ENCODE measurements around the gene CSAG2. TPM values are rescaled to one million over a fixed set of nuclear protein-coding genes. Genes with fewer than 3 reads are reported as not detected.

CSAG2 gene, protein sequence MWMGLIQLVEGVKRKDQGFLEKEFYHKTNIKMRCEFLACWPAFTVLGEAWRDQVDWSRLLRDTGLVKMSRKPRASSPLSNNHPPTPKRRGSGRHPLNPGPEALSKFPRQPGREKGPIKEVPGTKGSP
- total RNA-seq = not detected in 2 replicates

DNA sequence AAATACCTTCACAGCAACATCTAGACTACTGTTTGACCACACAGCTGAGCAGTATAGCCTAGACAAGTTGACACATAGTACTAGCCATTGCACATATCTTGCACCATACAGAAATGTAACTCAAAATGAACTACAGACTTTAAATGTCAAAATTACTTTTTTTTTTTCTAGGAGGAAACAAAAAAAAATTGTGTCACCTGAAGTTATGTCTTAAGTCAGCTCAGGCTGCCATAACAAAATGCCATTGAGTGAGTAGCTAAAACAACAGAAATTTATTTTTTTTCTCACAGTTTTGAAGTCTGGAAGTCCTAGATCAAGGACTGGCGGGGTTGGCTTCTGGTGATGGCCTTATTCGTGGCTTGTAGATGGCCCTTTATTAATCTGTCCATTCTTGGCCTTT, at the start of gene CSAG2:
Gene CSAG2 (minus strand): TSS at position 101 of the 400 bp plus-strand sequence. CDS start 161 bp downstream, outside the sequence.

DNA sequence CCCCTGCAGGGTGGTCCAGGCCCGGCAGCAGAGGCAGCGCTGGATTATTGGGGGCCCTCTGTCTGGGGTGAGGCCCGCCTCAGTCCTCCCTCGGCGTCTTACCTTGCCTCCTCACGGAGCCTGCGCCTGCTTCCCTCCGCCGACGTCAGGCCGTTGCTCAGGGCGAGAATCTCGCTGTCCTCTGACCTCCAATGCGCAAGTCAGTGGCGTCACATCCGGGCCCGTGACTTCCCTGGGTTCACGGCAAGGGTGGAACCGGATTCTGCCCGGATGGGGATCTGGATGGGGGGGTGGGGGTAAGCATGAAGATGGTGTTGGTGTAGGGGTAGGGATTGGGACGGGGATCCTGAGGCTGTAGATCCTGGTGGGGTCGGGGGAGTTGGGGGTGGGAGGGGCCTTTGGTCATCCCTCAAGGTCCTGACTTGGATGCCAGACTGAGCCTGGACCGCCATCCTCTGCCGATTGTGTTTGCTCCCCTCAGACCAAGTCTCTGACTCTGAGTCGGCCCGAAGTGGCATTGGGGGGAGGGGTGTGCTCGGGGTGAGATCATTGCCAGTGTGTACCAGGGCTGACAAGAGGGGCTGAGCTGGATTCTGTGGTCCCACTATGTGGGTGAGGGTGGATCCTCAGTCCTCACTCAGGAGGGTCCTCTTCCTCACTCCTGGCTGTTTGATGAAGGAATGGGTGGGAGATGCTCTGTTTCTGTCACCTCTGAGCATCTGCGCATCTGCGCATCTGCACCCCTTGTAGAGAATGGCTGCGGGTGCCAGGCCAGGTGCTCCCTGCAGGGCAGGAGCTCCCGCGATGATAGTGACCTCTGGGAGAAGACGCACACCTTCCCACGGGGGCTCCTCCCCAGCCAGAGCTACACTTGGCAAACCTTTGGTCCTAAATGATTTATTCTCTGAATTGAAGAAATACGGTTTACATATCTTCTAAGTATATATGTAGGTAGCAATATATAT, 44.9 kb upstream of the CSAG2 start, which contains the start of gene MAGEA2:
Gene MAGEA2 (minus strand): TSS at position 157 of the 965 bp plus-strand sequence. CDS start 2,479 bp downstream, outside the sequence.

DNA sequence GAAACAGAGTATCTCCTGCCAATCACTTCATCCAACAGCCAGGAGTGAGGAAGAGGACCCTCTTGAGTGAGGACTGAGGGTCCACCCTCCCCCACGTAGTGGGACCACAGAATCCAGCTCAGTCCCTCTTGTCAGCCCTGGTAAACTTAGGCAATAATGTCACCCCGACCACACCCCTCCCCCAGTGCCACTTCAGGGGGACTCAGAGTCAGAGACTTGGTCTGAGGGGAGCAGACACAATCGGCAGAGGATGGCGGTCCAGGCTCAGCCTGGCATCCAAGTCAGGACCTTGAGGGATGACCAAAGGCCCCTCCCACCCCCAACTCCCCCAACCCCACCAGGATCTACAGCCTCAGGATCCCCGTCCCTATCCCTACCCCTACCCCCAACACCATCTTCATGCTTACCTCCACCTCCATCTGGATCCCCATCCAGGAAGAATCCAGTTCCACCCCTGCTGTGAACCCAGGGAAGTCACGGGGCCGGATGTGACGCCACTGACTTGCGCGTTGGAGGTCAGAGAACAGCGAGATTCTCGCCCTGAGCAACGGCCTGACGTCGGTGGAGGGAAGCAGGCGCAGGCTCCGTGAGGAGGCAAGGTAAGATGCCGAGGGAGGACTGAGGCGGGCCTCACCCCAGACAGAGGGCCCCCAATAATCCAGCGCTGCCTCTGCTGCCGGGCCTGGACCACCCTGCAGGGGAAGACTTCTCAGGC, 24.3 kb upstream of the CSAG2 start, which contains the start of the genes CSAG1 and MAGEA12:
Gene CSAG1 (minus strand): TSS at position 461 of the 715 bp plus-strand sequence. CDS start 1,261 bp downstream, outside the sequence.
Gene MAGEA12 (plus strand): TSS at position 497 of the 715 bp plus-strand sequence. CDS start 2,405 bp downstream, outside the sequence.

DNA sequence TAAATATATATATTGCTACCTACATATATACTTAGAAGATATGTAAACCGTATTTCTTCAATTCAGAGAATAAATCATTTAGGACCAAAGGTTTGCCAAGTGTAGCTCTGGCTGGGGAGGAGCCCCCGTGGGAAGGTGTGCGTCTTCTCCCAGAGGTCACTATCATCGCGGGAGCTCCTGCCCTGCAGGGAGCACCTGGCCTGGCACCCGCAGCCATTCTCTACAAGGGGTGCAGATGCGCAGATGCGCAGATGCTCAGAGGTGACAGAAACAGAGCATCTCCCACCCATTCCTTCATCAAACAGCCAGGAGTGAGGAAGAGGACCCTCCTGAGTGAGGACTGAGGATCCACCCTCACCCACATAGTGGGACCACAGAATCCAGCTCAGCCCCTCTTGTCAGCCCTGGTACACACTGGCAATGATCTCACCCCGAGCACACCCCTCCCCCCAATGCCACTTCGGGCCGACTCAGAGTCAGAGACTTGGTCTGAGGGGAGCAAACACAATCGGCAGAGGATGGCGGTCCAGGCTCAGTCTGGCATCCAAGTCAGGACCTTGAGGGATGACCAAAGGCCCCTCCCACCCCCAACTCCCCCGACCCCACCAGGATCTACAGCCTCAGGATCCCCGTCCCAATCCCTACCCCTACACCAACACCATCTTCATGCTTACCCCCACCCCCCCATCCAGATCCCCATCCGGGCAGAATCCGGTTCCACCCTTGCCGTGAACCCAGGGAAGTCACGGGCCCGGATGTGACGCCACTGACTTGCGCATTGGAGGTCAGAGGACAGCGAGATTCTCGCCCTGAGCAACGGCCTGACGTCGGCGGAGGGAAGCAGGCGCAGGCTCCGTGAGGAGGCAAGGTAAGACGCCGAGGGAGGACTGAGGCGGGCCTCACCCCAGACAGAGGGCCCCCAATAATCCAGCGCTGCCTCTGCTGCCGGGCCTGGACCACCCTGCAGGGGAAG, 5.0 kb upstream of the CSAG2 start, which contains the start of gene MAGEA2B:
Gene MAGEA2B (plus strand): TSS at position 814 of the 973 bp plus-strand sequence. CDS start 2,479 bp downstream, outside the sequence.

DNA sequence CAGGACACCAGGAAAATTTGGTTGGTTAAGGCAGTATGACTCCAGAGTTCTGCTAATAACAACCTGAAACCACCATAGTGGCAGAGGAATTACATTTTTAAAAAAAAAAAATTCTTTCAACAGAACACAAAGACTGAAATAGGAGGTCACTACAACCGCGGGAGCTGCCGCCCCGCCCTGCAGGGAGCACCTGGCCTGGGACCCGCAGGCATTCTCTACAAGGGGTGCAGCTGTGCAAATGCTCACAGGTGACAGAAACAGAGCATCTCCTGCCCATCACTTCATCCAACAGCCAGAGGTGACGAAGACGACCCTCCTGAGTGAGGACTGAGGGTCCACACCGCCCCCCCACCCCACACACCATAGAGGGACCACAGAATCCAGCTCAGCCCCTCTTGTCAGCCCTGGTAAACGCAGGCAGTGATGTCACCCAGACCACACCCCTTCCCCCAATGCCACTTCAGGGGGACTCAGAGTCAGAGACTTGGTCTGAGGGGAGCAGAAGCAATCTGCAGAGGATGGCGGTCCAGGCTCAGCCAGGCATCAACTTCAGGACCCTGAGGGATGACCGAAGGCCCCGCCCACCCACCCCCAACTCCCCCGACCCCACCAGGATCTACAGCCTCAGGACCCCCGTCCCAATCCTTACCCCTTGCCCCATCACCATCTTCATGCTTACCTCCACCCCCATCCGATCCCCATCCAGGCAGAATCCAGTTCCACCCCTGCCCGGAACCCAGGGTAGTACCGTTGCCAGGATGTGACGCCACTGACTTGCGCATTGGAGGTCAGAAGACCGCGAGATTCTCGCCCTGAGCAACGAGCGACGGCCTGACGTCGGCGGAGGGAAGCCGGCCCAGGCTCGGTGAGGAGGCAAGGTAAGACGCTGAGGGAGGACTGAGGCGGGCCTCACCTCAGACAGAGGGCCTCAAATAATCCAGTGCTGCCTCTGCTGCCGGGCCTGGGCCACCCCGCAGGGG, 10.8 kb downstream of the CSAG2 start, which contains the start of gene MAGEA3:
Gene MAGEA3 (plus strand): TSS at position 843 of the 980 bp plus-strand sequence. CDS start 2,039 bp downstream, outside the sequence.

Other genes with a start within 250 kb of the CSAG2 start
- under 0.01 TPM in 1 of 2 replicates, not detected in the other for gene GABRQ, start 71.4 kb downstream of the CSAG2 start, total RNA-seq
- not detected in 2 replicates for gene MAGEA3, start 10.5 kb downstream of the CSAG2 start, total RNA-seq
- not detected in 2 replicates for gene MAGEA2B, start 5.4 kb upstream of the CSAG2 start, total RNA-seq
- not detected in 2 replicates for gene CSAG1, start 24.4 kb upstream of the CSAG2 start, total RNA-seq
- not detected in 2 replicates for gene MAGEA12, start 24.5 kb upstream of the CSAG2 start, total RNA-seq
- not detected in 2 replicates for gene MAGEA2, start 44.6 kb upstream of the CSAG2 start, total RNA-seq
- not detected in 2 replicates for gene CSAG3, start 49.9 kb upstream of the CSAG2 start, total RNA-seq
- not detected in 2 replicates for gene MAGEA6, start 60.4 kb upstream of the CSAG2 start, total RNA-seq
- gene CETN2, start 121.5 kb upstream of the CSAG2 start, total RNA-seq = 28.0 and 31.3 TPM in 2 replicates
- gene NSDHL, start 121.8 kb upstream of the CSAG2 start, total RNA-seq = 11.6 and 13.7 TPM in 2 replicates
- gene ZNF185, start 188.8 kb upstream of the CSAG2 start, total RNA-seq = 4.8 and 10.7 TPM in 2 replicates